ENCODE data around the gene CELF1. TPM values are rescaled to one million over a fixed set of nuclear protein-coding genes. Genes with fewer than 3 reads are reported as not detected.

Gene CELF1
- polyA plus RNA-seq, 1 donor from 2014 or later: 209 TPM

DNA sequence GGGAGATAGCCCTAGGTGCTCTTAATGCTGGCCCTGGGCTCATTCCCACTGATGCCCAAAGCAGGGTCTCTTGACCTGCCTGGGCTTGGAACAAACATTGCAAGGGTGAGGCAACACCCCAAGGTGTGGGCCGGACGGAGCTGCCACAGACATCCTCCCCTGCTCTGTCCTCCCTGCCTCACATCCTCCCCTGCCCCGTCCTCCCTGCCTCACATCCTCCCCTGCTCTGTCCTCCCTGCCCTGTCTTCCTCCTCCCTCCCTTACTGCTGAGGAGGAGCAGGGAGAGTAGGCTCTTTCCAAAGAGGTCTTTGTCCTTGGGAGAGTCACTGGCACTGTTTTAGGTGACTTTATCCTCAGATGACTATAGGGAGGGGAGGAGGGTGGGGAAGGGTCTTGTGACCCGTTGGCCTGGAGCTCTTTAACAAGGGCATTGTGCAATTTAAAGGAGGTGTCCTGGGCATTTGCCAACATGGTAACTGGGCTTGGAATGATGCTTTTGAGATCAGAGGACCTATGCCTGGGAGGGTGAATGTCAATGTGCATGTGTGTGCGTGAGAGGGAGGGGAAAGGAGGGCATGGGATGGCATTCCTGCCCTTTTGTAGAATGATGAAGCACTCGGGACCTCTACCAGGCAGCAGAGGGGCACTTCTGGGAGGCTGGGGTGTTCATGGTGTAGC is 34.2 kb upstream of the CELF1 start:
- Histone ChIP-seq H3K27me3 (ENCODE audit: insufficient read depth, low read depth, low read length) (no peaks in the 10 kb centered on the region), H3K9ac (ENCODE audit: low read length) (no peak overlapping the region), H3K9me3 (ENCODE audit: low read length) (no peaks in the 10 kb centered on the region), H3F3A (ENCODE audit: insufficient read depth, low read length, poor library complexity, severe bottlenecking) (no peaks in the 10 kb centered on the region), H3K27ac (ENCODE audit: low read length) (no peak overlapping the region), H3K79me2 (replicated peaks; ENCODE audit: insufficient read depth, low read length) (no peaks in the 10 kb centered on the region), H4K20me1 (ENCODE audit: insufficient read depth) (no peaks in the 10 kb centered on the region), H3K4me2 (ENCODE audit: low read length) (no peak overlapping the region), H2AFZ (ENCODE audit: low read depth, low read length) (no peak overlapping the region), H3K4me3 (ENCODE audit: low read length) (no peak overlapping the region), H3K36me3 (ENCODE audit: insufficient read depth, low read length) (no peaks in the 10 kb centered on the region), H3K9me2 (ENCODE audit: insufficient read depth, low read length) (no peaks in the 10 kb centered on the region)
- TF ChIP-seq RAD21 (conservative IDR thresholded peaks at IDR 0.05) (no peak), EP300 (conservative IDR thresholded peaks at IDR 0.05; ENCODE audit: poor library complexity, severe bottlenecking) (no peak), POLR2AphosphoS5 (IDR thresholded peaks at IDR 0.05) (no peak), CTCF (IDR thresholded peaks at IDR 0.05; ENCODE audit: poor library complexity, severe bottlenecking) (no peak), MXI1 (conservative IDR thresholded peaks at IDR 0.05; ENCODE audit: poor library complexity, severe bottlenecking) (no peak), SMC3 (conservative IDR thresholded peaks at IDR 0.05; ENCODE audit: poor library complexity) (no peak)

DNA sequence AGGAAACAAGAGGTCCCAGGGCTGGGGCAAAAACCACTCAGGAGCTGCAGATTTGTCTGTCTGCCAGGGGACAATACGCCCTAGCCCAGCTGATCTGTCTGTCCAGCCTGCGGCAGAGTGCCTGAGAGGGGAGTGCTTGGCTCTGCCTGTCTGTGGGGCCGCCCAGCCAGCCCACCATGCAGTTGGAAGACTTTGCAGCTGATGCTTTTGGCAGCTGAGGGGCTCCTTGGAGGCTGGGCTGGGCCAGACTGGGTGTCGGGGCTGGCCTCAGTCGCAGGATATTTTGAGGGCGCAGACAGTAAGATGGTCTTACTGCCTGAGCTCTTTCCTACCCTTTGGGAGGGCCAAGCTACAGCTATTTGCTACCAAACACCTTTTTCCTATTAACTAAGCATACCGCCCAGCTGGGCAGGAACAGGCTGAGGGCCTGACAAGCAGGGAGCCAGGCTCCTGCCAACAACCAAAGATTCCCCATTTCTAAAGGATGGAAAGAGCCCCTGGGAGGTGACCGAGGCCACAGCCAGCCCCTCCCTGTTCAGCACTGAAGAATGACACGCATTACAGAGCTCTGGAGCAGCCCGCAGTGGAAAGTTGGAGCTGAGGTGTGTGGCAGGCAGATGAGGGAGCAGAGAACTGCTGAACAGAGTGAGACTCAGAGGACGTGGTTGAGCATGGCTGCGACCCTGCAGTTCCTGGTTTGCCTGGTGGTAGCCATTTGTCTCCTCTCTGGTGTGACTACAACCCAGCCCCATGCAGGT is 33.3 kb upstream of the CELF1 start, which contains the start of gene FAM180B:
TSS of gene FAM180B (plus strand) at position 581 of the 758 bp plus-strand sequence. CDS start at position 672, 91 bp downstream.
- Histone ChIP-seq H3K36me3 (ENCODE audit: insufficient read depth, low read length) (no peaks in the 10 kb centered on the region), H4K20me1 (ENCODE audit: insufficient read depth) (no peaks in the 10 kb centered on the region), H3K9me2 (ENCODE audit: insufficient read depth, low read length) (no peaks in the 10 kb centered on the region), H3F3A (ENCODE audit: insufficient read depth, low read length, poor library complexity, severe bottlenecking) (no peaks in the 10 kb centered on the region), H3K27ac (ENCODE audit: low read length) (no peak within 1 kb of the TSS), H3K79me2 (replicated peaks; ENCODE audit: insufficient read depth, low read length) (no peaks in the 10 kb centered on the region), H3K9ac (ENCODE audit: low read length) (no peak within 1 kb of the TSS), H3K27me3 (ENCODE audit: insufficient read depth, low read depth, low read length) (no peaks in the 10 kb centered on the region), H2AFZ (ENCODE audit: low read depth, low read length) (no peak within 1 kb of the TSS), H3K9me3 (ENCODE audit: low read length) (no peaks in the 10 kb centered on the region), H3K4me3 (ENCODE audit: low read length) (no peak within 1 kb of the TSS), H3K4me2 (ENCODE audit: low read length) (no peak within 1 kb of the TSS)
- TF ChIP-seq EP300 (conservative IDR thresholded peaks at IDR 0.05; ENCODE audit: poor library complexity, severe bottlenecking) (no peak), TAF1 (IDR thresholded peaks at IDR 0.05; ENCODE audit: low read depth) (no peak), REST (IDR thresholded peaks at IDR 0.05; ENCODE audit: borderline replicate concordance) (no peak), RAD21 (conservative IDR thresholded peaks at IDR 0.05) (no peak), SMC3 (conservative IDR thresholded peaks at IDR 0.05; ENCODE audit: poor library complexity) (no peak), MXI1 (conservative IDR thresholded peaks at IDR 0.05; ENCODE audit: poor library complexity, severe bottlenecking) (no peak), EZH2 (IDR thresholded peaks at IDR 0.05; ENCODE audit: borderline replicate concordance, insufficient read depth, low read length, poor library complexity, severe bottlenecking) (no peak), POLR2AphosphoS5 (IDR thresholded peaks at IDR 0.05) (no peak), CTCF (IDR thresholded peaks at IDR 0.05; ENCODE audit: poor library complexity, severe bottlenecking) (no peak)

Data from neural cell (in vitro differentiated cells).